NT2/D1 (cell line): Measurements from ENCODE around the gene PHOSPHO1.
"Not testable (repeated sequence)": the region's sequence is repeated elsewhere in the genome, so short reads cannot be mapped to it uniquely, and the experiment has no call there.

Experiments
- DNase-seq: peaks from one replicate; pipeline ENCODE4 v3.0.0-alpha.2; 2011; ENCODE audit warnings: low read depth, low spot score
- H3K27me3 ChIP-seq: 2 replicates; pipeline ENCODE4 v1.6.0; 2011; ENCODE audit warnings: mild to moderate bottlenecking; ENCODE audit not compliant: insufficient read length, insufficient read depth
- H3K36me3 ChIP-seq: 2 replicates; pipeline ENCODE4 v1.6.1; 2011; ENCODE audit warnings: mild to moderate bottlenecking, low read length, mixed read lengths; ENCODE audit not compliant: insufficient read depth, insufficient read length
- H3K4me1 ChIP-seq: 2 replicates; pipeline ENCODE4 v1.5.1; 2011; ENCODE audit not compliant: insufficient read depth, insufficient read length
- H3K4me3 ChIP-seq: 2 replicates; pipeline ENCODE4 v1.5.1; 2011; ENCODE audit warnings: low read depth; ENCODE audit not compliant: insufficient read length
- H3K9ac ChIP-seq: 2 replicates; pipeline ENCODE4 v1.6.0; 2011; ENCODE audit warnings: low read depth; ENCODE audit not compliant: insufficient read length
- H3K9me3 ChIP-seq: 2 replicates; pipeline ENCODE4 v1.5.1; 2011; ENCODE audit warnings: mild to moderate bottlenecking, low read length; ENCODE audit not compliant: insufficient read depth
- SUZ12 ChIP-seq: IDR thresholded peaks from 2 replicates; pipeline ENCODE4 v1.6.1; 2011; ENCODE audit not compliant: insufficient read length, insufficient read depth; ENCODE audit errors: extremely low read depth
- YY1 ChIP-seq: IDR thresholded peaks from 2 replicates; pipeline ENCODE4 v1.6.1; 2011; ENCODE audit not compliant: insufficient read length, insufficient read depth
- ZNF274 ChIP-seq: IDR thresholded peaks from 2 replicates; pipeline ENCODE4 v1.6.1; 2011; ENCODE audit warnings: mild to moderate bottlenecking, low read depth, low read length

Gene PHOSPHO1

GRCh38 chr17:49230636-49231562 is at the start of gene PHOSPHO1:
Gene PHOSPHO1, minus strand, starts transcription at chr17:49230787. Its CDS starts 4,096 bp downstream, at chr17:49226691.
- Histone ChIP-seq H3K36me3 (no peaks in the 10 kb centered on the region), H3K9ac (peak within 1 kb of the TSS; percentile 67), H3K27me3 (peaks cover 35% of the 10 kb centered on the region), H3K9me3 (no peaks in the 10 kb centered on the region), H3K4me3 (peak within 1 kb of the TSS; percentile 78), H3K4me1 (peaks cover 17% of the 10 kb centered on the region)
- no peak for TF ChIP-seq ZNF274
- DNase-seq, result peak; percentile 77

DNA sequence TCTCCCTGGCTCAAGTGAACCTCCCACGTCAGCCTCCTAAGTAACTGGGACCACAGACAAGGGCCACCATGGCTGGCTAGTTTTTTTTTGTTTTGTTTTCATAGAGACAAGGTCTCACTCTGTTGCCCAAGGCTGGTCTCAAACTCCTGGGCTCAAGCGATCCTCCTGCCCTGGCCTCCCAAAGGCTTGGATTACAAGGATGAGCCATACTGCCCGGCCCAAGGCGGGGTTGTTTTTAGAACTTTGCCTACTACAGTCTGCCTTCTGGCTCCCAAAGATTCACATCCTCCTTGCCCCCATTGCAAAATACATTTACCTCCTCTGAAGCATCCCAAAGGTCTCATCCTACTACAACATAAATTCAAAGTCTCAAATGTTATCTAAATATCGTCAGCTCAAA is 49.5 kb upstream of the PHOSPHO1 start:
- no peaks in the 10 kb centered on the region for H3K27me3 ChIP-seq
- H3K36me3 ChIP-seq, result no peaks in the 10 kb centered on the region
- no peak for DNase-seq
- H3K4me3 ChIP-seq, result no peak overlapping the region
- TF ChIP-seq ZNF274, result no peak
- TF ChIP-seq SUZ12, result no peak
- no peak for TF ChIP-seq YY1
- no peak overlapping the region for H3K9ac ChIP-seq
- H3K4me1 ChIP-seq, result no peaks in the 10 kb centered on the region
- no peaks in the 10 kb centered on the region for H3K9me3 ChIP-seq

DNA sequence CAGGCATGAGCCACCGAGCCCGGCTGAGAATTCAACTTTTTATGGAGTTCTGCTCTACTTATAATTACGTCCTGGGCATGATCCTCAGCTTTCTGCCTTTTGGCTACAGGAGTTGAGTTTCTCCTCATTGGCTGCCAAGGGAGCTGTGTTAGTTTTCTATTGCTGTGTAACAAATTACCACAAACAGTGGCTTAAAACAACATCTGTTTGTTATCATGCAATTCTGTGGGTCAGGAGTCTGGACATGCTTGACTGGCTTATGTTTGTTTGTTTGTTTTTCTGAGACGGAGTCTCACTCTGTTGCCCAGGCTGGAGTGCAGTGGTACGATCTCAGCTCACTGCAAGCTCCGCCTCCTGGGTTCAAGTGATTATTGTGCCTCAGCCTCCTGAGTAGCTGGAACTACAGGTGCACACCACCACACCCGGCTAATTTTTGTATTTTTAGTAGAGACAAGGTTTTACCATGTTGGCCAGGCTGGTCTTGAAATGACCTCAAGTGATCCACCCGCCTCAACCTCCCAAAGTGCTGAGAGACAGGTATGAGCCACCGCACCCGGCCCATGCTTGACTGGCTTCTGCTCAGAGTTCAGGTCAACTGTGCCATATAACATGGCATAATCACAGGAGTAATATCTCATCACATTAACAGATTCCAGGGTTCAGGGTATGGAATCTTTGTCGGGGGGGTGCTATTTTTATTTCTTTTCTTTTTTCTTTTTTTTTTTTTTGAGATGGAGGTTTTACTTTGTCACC is 48.9 kb upstream of the PHOSPHO1 start:
- H3K27me3 ChIP-seq, H3K36me3 ChIP-seq, H3K9ac ChIP-seq, H3K4me1 ChIP-seq, H3K4me3 ChIP-seq, H3K9me3 ChIP-seq, DNase-seq: not testable (repeated sequence)

GRCh38 chr17:49278076-49278475 is 47.5 kb upstream of the PHOSPHO1 start:
- Histone ChIP-seq H3K27me3 (no peaks in the 10 kb centered on the region), H3K9me3 (no peaks in the 10 kb centered on the region), H3K4me1 (no peaks in the 10 kb centered on the region), H3K9ac (no peak overlapping the region), H3K4me3 (no peak overlapping the region), H3K36me3 (no peaks in the 10 kb centered on the region)
- no peak for DNase-seq
- TF ChIP-seq SUZ12 (no peak), YY1 (no peak), ZNF274 (no peak)

DNA sequence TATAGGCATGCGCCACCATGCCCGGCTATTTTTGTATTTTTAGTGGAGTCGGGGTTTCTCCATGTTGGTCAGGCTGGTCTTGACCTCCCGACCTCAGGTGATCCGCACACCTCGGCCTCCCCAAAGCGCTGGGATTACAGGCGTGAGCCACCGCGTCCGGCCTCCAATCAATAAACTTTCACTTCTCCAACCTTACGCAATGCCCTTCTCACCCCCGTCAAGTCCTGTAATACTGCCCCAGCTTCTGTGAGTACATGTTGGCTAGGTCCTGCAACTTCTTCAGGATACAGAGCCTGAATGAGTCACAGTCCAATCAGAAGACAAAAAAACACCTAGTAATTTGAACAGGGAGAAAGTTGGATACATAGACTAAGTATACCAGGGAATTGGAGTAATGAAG is 47.1 kb upstream of the PHOSPHO1 start:
- DNase-seq, result no peak
- Histone ChIP-seq H3K4me3 (no peak overlapping the region), H3K9ac (no peak overlapping the region), H3K27me3 (no peaks in the 10 kb centered on the region), H3K9me3 (no peaks in the 10 kb centered on the region), H3K36me3 (no peaks in the 10 kb centered on the region), H3K4me1 (no peaks in the 10 kb centered on the region)
- TF ChIP-seq YY1 (no peak), SUZ12 (no peak), ZNF274 (no peak)

DNA sequence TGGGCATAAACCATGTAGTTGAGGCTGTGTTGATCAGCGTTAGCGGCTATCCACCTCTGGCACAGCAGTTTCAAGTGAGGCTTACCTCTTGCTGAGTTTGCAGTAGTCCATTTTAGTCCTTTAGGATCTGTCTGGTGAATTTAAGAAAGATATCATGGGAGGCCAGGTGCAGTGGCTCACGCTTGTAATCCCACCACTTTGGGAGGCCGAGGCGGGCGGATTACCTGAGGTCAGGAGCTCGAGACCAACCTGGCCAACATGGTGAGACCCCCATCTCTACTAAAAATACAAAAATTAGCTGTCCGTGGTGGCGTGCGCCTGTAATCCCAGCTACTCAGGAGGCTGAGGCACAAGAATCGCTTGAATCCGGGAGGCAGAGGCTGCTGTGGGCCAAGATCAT is 45.4 kb upstream of the PHOSPHO1 start:
- not testable (repeated sequence) for DNase-seq, H3K4me1 ChIP-seq, H3K36me3 ChIP-seq, H3K4me3 ChIP-seq, H3K27me3 ChIP-seq, H3K9me3 ChIP-seq, H3K9ac ChIP-seq

DNA sequence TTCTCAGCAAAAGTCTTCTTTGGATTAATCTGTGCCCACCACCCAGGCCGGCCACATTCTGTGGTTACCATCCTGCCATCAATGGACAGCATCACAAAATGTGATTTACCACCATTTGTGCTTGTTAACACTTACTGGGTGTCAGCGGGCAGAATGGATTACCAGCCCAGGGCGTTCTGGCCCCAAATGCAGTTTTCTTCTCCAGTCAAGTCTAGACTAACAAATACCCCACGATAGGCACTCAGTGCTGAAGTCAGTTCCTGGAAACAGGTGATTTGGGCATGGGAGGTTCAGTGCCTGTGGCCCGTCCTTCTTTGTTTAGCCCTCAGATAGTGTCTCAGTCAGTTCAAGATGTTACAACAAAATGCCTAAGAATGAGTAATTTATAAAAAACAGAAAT is 38.8 kb upstream of the PHOSPHO1 start:
- H3K36me3 ChIP-seq, result no peaks in the 10 kb centered on the region
- no peak for TF ChIP-seq YY1
- no peak for TF ChIP-seq ZNF274
- TF ChIP-seq SUZ12, result no peak
- no peak overlapping the region for H3K9ac ChIP-seq
- H3K4me1 ChIP-seq, result peaks cover 4% of the 10 kb centered on the region
- H3K4me3 ChIP-seq, result no peak overlapping the region
- H3K27me3 ChIP-seq, result no peaks in the 10 kb centered on the region
- H3K9me3 ChIP-seq, result no peaks in the 10 kb centered on the region
- DNase-seq, result no peak
